ENCODE results near the gene ACTR5. TPM values are rescaled to one million over a fixed set of nuclear protein-coding genes. Genes with fewer than 3 reads are reported as not detected.
"Not testable (repeated sequence)": the region's sequence is repeated elsewhere in the genome, so short reads cannot be mapped to it uniquely, and the experiment has no call there.

ACTR5 gene
- polyA plus RNA-seq, 2 donors = 5.2 to 6.3 TPM

DNA sequence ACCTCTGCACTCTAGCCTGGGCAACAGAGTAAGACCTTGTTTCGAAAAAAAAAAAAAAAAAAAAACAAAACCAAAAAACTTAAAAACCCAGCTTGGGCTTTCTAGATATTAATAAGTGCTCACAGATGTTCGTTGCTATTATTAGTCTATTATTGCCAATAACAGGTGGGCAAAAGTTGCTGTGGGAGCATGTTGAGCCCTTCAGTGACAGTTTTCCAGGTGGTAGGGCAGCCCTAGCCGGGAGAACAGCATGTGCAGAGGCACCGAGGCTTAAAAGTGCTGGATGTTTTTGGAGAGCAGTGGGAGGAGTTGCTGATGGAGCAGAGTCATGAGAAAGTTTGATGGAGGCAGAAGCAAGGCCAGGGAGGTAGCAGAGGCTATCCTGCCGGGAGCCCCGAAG lies 61.7 kb downstream of the ACTR5 start:
- H3K9me3 ChIP-seq (ENCODE audit: control insufficient read depth in 2 of 2, insufficient read depth in 1 of 2, low read depth in 1 of 2, low read length in 1 of 2) = no peaks in the 10 kb centered on the region
- 52 to 58% methylated on average over 6 of the region's 6 CpGs for WGBS, 2 donors
- peaks cover 0 to 5% of the 10 kb centered on the region in 2 donors for H3K4me1 ChIP-seq (ENCODE audit: control insufficient read depth in 2 of 2, insufficient read depth in 2 of 2, low read length in 1 of 2)
- H3K27me3 ChIP-seq (ENCODE audit: control insufficient read depth in 1 of 2, insufficient read depth in 2 of 2, low read length in 2 of 2) = peaks cover 0 to 8% of the 10 kb centered on the region in 2 donors
- H3K36me3 ChIP-seq (ENCODE audit: control insufficient read depth in 2 of 2, insufficient read depth in 2 of 2, low read length in 1 of 2) = no peaks in the 10 kb centered on the region
- H3K27ac ChIP-seq (ENCODE audit: low read depth in 2 of 2, low read length in 1 of 2) = no peak overlapping the region
- no peak overlapping the region for H3K4me3 ChIP-seq (ENCODE audit: low read depth in 1 of 2, low read length in 2 of 2)

DNA sequence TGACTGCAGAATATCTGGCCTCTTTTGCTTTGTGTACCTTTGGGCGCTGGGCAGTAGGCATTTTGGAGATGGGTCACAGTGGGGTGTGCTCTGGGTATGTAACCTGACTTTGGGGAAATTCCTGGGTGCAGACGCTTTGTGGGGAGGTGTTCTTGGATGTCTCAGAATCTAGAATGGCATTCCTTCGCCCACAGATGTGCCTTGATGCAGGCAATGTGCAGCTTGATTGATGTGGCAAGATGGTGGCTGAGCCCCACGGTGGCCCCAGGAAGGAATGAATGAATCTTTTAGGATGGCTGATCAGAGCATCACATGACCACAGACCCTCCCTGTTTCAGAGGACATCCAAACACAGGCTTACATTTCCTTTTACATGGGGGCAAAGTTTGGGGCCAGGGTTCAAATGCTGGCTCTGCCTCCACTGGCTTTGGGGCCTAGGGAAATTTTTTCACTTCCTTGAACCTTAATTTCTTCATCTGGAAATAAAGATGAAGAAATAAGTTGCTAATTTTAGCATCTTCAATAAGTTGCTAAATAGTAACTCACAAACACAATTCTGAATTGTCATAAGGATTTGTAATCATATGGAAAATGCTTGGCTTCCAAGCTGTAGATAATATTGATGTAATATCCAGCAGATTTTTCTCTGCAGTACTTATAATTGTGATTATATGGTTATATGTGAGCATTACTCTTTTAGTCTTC lies 62.8 kb downstream of the ACTR5 start:
- 77 to 78% methylated on average over 4 of the region's 4 CpGs for WGBS, 2 donors
- Histone ChIP-seq H3K4me3 (ENCODE audit: low read depth in 1 of 2, low read length in 2 of 2) (no peak overlapping the region), H3K27me3 (ENCODE audit: control insufficient read depth in 1 of 2, insufficient read depth in 2 of 2, low read length in 2 of 2) (peaks cover 0 to 6% of the 10 kb centered on the region in 2 donors)

DNA sequence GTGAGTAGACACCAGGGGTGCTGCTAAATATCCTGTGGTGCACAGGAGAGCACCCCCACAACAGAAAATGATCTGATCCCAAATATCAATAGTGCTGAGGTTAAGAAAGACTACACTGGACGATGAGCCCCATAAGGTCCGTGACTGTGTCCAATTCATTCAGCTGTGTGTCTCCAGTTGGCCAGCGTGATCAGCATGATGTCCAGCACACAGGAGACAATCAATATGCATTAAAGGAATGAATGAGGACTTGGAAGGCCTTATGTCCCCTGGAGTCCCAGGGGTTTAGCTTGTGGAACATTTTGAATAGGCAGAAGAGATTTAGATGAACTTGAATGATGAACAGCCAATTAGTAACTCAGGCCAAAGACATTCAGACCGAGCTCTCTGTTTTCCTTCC lies 63.5 kb downstream of the ACTR5 start:
- H3K4me1 ChIP-seq (ENCODE audit: control insufficient read depth in 2 of 2, insufficient read depth in 2 of 2, low read length in 1 of 2) = peaks cover 0 to 1% of the 10 kb centered on the region in 2 donors
- peaks cover 0 to 4% of the 10 kb centered on the region in 2 donors for H3K27me3 ChIP-seq (ENCODE audit: control insufficient read depth in 1 of 2, insufficient read depth in 2 of 2, low read length in 2 of 2)
- no peaks in the 10 kb centered on the region for H3K9me3 ChIP-seq (ENCODE audit: control insufficient read depth in 2 of 2, insufficient read depth in 1 of 2, low read depth in 1 of 2, low read length in 1 of 2)
- no peaks in the 10 kb centered on the region for H3K36me3 ChIP-seq (ENCODE audit: control insufficient read depth in 2 of 2, insufficient read depth in 2 of 2, low read length in 1 of 2)
- no peak overlapping the region for H3K4me3 ChIP-seq (ENCODE audit: low read depth in 1 of 2, low read length in 2 of 2)
- H3K27ac ChIP-seq (ENCODE audit: low read depth in 2 of 2, low read length in 1 of 2) = no peak overlapping the region
- WGBS, 2 donors = 77 to 82% methylated on average over 4 of the region's 4 CpGs

More for the DNA sequence above, 62.8 kb downstream of the ACTR5 start:
- Histone ChIP-seq H3K27ac (ENCODE audit: low read depth in 2 of 2, low read length in 1 of 2) (no peak overlapping the region), H3K36me3 (ENCODE audit: control insufficient read depth in 2 of 2, insufficient read depth in 2 of 2, low read length in 1 of 2) (no peaks in the 10 kb centered on the region), H3K4me1 (ENCODE audit: control insufficient read depth in 2 of 2, insufficient read depth in 2 of 2, low read length in 1 of 2) (peaks cover 0 to 2% of the 10 kb centered on the region in 2 donors), H3K9me3 (ENCODE audit: control insufficient read depth in 2 of 2, insufficient read depth in 1 of 2, low read depth in 1 of 2, low read length in 1 of 2) (no peaks in the 10 kb centered on the region)

DNA sequence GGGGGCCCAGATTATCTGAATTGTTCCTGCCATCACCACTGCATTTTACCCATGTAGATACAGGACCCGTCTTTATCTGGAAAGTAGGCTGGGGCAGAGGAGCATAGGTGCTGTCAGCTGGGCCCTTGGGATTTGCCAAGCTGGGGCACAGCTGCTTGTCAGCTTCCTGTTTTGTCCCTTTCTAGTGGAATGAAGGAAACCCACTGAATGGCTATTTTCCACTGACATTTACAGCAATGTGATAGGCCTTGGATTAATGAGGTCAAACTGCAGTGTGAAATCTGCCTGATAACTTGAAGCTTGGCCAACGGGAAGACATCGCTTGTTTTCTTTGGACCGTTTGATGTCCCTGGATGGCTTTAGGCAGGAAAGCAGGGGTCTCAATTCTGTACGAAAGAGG lies 63.9 kb downstream of the ACTR5 start:
- Histone ChIP-seq H3K4me1 (ENCODE audit: control insufficient read depth in 2 of 2, insufficient read depth in 2 of 2, low read length in 1 of 2) (peaks cover 0 to 1% of the 10 kb centered on the region in 2 donors), H3K9me3 (ENCODE audit: control insufficient read depth in 2 of 2, insufficient read depth in 1 of 2, low read depth in 1 of 2, low read length in 1 of 2) (no peaks in the 10 kb centered on the region), H3K27ac (ENCODE audit: low read depth in 2 of 2, low read length in 1 of 2) (no peak overlapping the region), H3K36me3 (ENCODE audit: control insufficient read depth in 2 of 2, insufficient read depth in 2 of 2, low read length in 1 of 2) (no peaks in the 10 kb centered on the region), H3K27me3 (ENCODE audit: control insufficient read depth in 1 of 2, insufficient read depth in 2 of 2, low read length in 2 of 2) (peaks cover 0 to 4% of the 10 kb centered on the region in 2 donors), H3K4me3 (ENCODE audit: low read depth in 1 of 2, low read length in 2 of 2) (no peak overlapping the region)
- WGBS, 2 donors = 57 to 65% methylated on average over 5 of the region's 5 CpGs

DNA sequence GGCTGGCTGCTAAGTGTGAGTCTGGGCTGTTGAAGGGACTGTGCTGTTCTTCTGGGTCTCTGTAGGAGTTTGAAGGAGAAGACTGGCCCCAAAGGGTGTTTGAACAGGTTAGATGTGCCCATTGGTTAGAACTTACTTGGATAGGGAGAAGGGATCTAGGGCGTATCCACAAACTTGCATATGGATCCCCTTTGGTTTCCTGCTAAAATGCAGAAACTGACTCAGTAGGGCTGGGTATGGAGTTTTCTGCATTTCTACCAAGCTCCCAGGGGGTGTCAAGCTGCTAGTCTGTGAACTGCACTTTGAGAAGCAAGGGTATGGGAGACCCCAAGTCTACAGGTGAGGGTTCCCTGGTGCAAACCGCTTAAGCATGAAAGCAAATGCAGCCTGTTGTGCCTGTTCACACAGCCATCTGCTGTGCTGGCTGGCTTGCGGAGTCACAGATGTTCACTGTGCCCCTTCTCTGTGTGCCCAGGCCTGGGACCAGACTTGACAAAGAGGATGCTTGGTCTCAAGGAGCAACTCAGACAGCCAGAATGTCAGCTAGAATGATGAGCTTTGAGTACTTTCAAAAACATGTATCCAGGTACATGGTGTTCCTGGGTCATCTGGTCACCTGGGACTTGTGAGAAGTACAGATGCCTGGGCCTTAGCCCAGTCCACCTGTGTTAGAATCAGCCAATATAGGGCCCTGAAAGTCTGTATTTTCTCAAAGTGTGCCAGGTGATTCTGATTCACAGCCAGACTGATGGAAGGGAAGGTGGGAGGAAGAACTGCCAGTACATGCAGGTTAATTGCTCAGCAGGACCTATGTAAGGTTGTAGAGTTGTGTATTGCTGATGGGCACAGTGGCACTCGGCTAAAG lies 64.7 kb downstream of the ACTR5 start:
- no peak overlapping the region for H3K27ac ChIP-seq (ENCODE audit: low read depth in 2 of 2, low read length in 1 of 2)
- no peak overlapping the region for H3K4me3 ChIP-seq (ENCODE audit: low read depth in 1 of 2, low read length in 2 of 2)
- 81 to 84% methylated on average over 4 of the region's 4 CpGs for WGBS, 2 donors
- H3K4me1 ChIP-seq (ENCODE audit: control insufficient read depth in 2 of 2, insufficient read depth in 2 of 2, low read length in 1 of 2) = peaks cover 0 to 1% of the 10 kb centered on the region in 2 donors
- no peaks in the 10 kb centered on the region for H3K36me3 ChIP-seq (ENCODE audit: control insufficient read depth in 2 of 2, insufficient read depth in 2 of 2, low read length in 1 of 2)
- no peaks in the 10 kb centered on the region for H3K27me3 ChIP-seq (ENCODE audit: control insufficient read depth in 1 of 2, insufficient read depth in 2 of 2, low read length in 2 of 2)
- H3K9me3 ChIP-seq (ENCODE audit: control insufficient read depth in 2 of 2, insufficient read depth in 1 of 2, low read depth in 1 of 2, low read length in 1 of 2) = no peaks in the 10 kb centered on the region

DNA sequence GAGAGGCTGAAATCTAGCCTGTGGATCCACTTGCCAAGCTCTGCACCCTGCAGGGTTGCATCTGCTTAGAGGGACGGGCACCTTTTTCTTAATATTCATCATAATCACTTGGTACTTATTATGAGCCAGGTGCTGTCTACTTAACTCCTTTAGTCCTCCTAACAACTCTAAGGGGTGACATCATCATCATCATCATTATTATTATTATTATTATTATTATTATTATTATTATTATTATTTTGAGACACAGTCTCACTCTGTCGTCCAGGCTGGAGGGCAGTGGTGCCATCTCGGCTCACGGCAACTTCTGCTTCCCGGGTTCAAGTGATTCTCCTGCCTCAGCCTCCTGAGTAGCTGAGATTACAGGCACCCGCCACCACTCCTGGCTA lies 65.3 kb downstream of the ACTR5 start:
- H3K27ac ChIP-seq (ENCODE audit: low read depth in 2 of 2, low read length in 1 of 2); H3K4me1 ChIP-seq (ENCODE audit: control insufficient read depth in 2 of 2, insufficient read depth in 2 of 2, low read length in 1 of 2); H3K9me3 ChIP-seq (ENCODE audit: control insufficient read depth in 2 of 2, insufficient read depth in 1 of 2, low read depth in 1 of 2, low read length in 1 of 2); H3K4me3 ChIP-seq (ENCODE audit: low read depth in 1 of 2, low read length in 2 of 2); H3K36me3 ChIP-seq (ENCODE audit: control insufficient read depth in 2 of 2, insufficient read depth in 2 of 2, low read length in 1 of 2); H3K27me3 ChIP-seq (ENCODE audit: control insufficient read depth in 1 of 2, insufficient read depth in 2 of 2, low read length in 2 of 2): not testable (repeated sequence)
- WGBS, 2 donors = 95 to 96% methylated on average over 6 of the region's 6 CpGs

DNA sequence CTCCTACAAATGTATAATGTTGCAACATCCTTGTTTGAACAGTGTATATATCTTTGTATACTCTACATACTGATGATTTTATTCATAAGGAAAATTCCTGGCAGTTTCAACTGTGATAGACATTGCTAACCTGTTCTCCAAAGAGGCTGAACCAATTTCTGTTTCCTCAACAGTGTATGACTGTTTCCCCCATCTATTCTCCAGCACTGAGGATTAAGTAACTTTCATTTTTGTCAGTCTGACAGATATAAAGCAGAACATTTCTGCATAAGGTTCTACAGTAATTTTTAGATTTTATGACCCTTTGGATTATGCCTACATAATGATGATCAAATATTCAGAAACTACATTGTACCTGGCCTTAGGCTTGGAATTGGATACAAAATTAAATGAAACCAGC lies 67.2 kb downstream of the ACTR5 start:
- no peaks in the 10 kb centered on the region for H3K4me1 ChIP-seq (ENCODE audit: control insufficient read depth in 2 of 2, insufficient read depth in 2 of 2, low read length in 1 of 2)
- H3K9me3 ChIP-seq (ENCODE audit: control insufficient read depth in 2 of 2, insufficient read depth in 1 of 2, low read depth in 1 of 2, low read length in 1 of 2) = no peaks in the 10 kb centered on the region
- H3K4me3 ChIP-seq (ENCODE audit: low read depth in 1 of 2, low read length in 2 of 2) = no peak overlapping the region
- no peak overlapping the region for H3K27ac ChIP-seq (ENCODE audit: low read depth in 2 of 2, low read length in 1 of 2)
- H3K27me3 ChIP-seq (ENCODE audit: control insufficient read depth in 1 of 2, insufficient read depth in 2 of 2, low read length in 2 of 2) = no peaks in the 10 kb centered on the region
- no peaks in the 10 kb centered on the region for H3K36me3 ChIP-seq (ENCODE audit: control insufficient read depth in 2 of 2, insufficient read depth in 2 of 2, low read length in 1 of 2)

DNA sequence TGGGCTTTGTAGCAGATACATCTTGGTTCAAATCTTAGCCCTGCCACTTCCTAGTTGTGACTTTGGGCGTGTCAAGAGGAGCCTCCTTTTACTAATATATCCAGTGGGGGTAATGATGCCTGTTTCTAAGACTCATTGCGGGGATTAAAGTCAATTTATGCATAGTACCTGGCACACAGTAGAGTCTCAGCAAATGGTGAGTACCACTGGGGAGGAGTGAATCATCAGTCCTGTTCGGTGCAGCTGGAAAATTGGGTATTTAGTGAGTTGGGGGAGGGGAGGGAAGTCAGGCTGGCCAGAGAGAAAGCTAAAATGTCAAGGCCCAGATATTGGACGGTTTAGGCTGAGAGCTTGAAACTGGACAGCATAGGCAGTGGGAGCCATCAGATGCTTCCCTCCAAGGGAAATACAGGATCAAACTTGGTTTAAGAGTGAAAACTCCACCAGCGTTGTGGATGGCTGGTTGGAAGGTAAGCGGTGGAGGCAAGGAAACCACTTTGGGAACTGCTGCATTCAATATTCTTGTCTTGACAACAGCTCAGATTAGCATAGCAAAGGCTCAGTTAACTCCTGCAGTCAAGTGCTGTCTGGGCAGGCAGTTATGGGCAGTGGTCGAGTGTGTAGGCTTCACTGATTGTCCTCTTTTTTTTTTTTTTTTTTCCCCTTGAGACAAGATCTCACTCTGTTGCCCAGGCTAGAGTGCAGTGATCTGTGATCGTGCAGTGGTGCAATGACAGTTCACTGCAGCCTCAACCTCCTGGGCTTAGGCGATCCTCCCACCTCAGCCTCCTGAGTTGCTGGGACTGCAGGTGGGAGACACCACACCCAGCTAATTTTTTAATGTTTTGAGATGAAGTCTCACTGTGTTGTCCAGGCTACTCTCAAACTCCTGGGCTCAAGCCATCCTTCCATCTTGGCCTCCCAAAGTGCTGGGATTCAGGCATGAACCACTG lies 70.1 kb downstream of the ACTR5 start:
- Histone ChIP-seq H3K36me3 (ENCODE audit: control insufficient read depth in 2 of 2, insufficient read depth in 2 of 2, low read length in 1 of 2) (no peaks in the 10 kb centered on the region), H3K27me3 (ENCODE audit: control insufficient read depth in 1 of 2, insufficient read depth in 2 of 2, low read length in 2 of 2) (no peaks in the 10 kb centered on the region), H3K27ac (ENCODE audit: low read depth in 2 of 2, low read length in 1 of 2) (no peak overlapping the region), H3K9me3 (ENCODE audit: control insufficient read depth in 2 of 2, insufficient read depth in 1 of 2, low read depth in 1 of 2, low read length in 1 of 2) (no peaks in the 10 kb centered on the region), H3K4me3 (ENCODE audit: low read depth in 1 of 2, low read length in 2 of 2) (no peak overlapping the region), H3K4me1 (ENCODE audit: control insufficient read depth in 2 of 2, insufficient read depth in 2 of 2, low read length in 1 of 2) (no peaks in the 10 kb centered on the region)
- 82 to 84% methylated on average over 9 of the region's 9 CpGs for WGBS, 2 donors

All from esophagus (tissue), 2 donors.